ENCODE measurements around the gene PPP1R13B.

- TF ChIP-seq CTCF (IDR thresholded peaks at IDR 0.05; ENCODE audit: low read depth, low read length): no peak
- no peak for TF ChIP-seq EZH2phosphoT487 (IDR thresholded peaks at IDR 0.05; ENCODE audit: low read depth)
These were observed 43.7 kb downstream of the PPP1R13B start for GRCh38 chr14:103803661-103804060.

Data from OCI-LY3 (cell line).